Stimulated activated CD4-positive, alpha-beta T cell treated with anti-CD3 and anti-CD28 coated beads, Interleukin-1b, Interleukin-23, amount 100 ng/mL, for 24 hours (primary cell): ENCODE measurements around the gene ITGA1.

Source experiments
- DNase-seq, 4 experiments: peaks; one replicate each; pipeline ENCODE4 v3.0.0-alpha.2; 2020; ENCODE audit warnings: low read depth in 4 of 4, low spot score in 1 of 4

ITGA1 gene

DNA sequence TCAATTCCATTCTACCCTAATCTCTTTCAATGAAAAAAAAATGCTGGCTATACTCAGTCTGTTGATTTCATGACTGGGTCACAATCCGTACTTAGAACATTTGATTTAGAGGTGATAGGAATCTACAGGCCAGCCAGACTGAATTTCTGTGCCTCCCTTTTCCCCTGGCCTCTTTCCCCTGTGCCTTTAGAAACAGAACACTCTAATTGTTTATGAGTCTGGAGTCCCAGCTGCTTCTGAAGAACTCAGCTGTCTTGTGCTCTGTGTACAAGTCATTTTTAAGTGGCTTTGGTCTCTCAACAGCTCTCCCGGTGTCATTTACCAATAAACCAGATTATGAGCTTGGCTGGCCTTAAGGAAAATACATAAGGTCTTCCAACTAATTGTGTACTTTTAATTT lies 107.4 kb downstream of the ITGA1 start:
- no peak for DNase-seq

DNA sequence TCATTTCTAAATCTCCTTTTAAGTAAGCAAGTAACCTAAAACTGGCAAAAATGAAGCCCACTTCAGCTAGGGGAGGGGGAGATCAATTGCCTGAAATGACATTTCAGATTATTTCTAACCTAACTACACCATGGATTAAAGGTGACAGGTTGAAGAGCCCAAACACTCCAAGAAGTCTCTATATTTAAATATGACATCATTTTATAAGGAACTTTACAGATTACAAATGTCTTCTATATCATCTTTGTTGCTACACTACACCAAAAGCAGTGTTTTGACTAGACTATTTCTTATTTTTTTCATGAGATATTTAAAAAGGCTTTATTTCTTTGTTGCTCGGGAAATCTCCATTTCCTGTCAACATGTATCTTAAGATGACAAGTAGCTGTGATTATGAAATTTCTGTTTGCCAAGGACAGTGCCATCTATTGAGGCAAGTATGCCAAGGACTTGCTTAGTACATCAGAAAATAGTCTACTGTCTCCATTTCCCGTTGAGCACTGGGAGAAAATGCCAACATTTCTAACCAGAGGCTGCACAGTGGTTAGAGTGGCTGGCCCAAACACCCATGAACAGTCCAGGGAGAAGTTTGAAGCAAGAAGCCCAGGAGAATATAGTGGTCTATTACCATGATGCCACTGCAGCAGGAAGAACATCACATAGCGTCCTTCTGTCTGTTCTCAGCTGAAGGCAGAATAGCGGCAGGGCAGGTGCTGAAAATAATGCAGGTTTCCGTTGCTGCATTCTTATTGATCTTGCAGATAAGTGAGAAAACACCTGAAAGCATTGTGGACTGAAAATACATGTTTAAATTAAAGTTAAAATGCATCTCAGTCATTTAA lies 108.1 kb downstream of the ITGA1 start:
- no peak for DNase-seq

- DNase-seq: no peak
Observed at GRCh38 chr5:52896534-52897237, 109.0 kb downstream of the ITGA1 start.

GRCh38 chr5:52897238-52897614 lies 109.5 kb downstream of the ITGA1 start:
- DNase-seq: no peak

- DNase-seq: no peak
Observed at GRCh38 chr5:52898961-52899680, 111.4 kb downstream of the ITGA1 start.

DNA sequence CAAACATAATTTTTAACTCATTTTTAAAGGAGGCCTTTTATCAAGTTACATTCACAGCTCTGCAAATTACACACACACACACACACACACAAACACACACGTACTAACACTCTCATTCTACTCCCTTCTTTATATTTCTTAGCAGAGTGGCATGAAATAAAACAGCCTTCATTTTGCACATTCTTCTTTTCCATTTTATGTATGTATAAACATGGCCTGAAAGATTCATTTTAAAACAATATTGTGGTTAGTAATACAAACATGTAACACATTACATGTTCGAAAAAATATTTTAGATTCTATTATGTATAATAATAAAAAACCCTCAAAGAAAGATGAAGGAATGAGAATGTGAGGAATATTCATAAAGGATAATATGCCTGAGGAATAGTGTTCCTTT lies 115.4 kb downstream of the ITGA1 start:
- DNase-seq: no peak

GRCh38 chr5:52906343-52906742 lies 118.6 kb downstream of the ITGA1 start:
- no peak for DNase-seq

DNA sequence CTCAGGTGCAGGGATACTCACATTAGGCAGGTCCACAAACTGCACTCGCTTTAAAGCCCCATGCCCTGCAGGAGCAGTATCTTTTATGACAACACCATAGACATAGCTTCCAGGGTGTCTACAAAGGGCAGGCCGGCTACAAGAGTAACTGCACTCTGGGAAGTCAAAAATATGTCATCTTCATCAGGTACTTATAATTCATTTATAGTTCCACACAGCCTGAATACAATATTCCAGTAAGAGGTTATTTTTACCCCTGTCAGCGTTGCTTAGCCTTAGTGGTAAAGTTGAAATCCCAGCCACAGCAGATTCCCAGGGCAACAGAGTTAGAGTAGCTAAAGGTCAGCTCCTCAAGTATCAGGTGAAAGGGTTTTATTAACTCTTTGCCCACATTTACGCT lies 119.1 kb downstream of the ITGA1 start:
- no peak for DNase-seq

GRCh38 chr5:52909192-52909591 lies 121.5 kb downstream of the ITGA1 start:
- DNase-seq: no peak

GRCh38 chr5:52910071-52910470 lies 122.4 kb downstream of the ITGA1 start:
- no peak for DNase-seq

- DNase-seq: peak in 3 of 4 experiments; percentile 15 to 32 (median 24)
Observed at GRCh38 chr5:52915176-52915875, 127.6 kb downstream of the ITGA1 start.

GRCh38 chr5:52920929-52921328 lies 133.2 kb downstream of the ITGA1 start:
- DNase-seq: no peak

- no peak for DNase-seq
Observed at GRCh38 chr5:52922384-52922783, 134.7 kb downstream of the ITGA1 start.

GRCh38 chr5:52924456-52924855 lies 136.7 kb downstream of the ITGA1 start:
- DNase-seq: no peak

DNA sequence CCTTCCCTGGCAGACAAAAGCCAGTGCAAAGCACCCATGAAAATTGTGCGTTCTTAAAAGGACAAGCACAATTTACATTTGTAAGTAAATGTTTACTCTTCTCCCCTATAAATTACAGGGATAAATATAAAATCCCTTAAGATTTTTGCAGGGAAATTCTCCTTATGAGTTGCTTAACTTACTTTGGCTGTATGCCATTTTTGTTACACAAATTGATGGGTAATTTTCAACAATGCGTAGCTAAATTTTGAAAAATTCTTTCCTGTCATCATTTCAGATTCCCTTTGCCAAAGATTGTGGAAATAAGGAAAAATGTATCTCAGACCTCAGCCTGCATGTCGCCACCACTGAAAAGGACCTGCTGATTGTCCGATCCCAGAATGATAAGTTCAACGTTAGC lies 137.3 kb downstream of the ITGA1 start:
- DNase-seq: no peak

- DNase-seq: no peak
Observed at GRCh38 chr5:52928689-52929088, 141.0 kb downstream of the ITGA1 start.

DNA sequence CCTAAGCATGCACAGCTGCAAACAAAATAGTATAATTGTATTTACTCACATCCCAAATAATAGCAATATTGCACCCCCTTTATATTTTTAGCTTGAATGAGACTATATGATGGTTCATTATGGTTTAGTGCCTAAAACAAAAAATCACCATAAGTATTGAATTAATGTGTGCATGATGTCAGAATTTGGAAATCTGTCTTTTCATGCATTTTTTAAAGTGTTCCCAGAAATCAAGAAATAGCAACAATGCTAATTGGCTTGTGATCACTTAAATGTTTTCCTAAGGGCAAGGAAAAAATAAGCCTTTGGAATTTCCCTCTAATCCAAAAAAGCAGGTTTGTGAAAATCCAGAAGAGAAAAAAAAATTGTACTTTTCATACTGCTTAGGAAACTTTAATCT lies 150.5 kb downstream of the ITGA1 start:
- DNase-seq: no peak

- no peak for DNase-seq
Observed at GRCh38 chr5:52943285-52943684, 155.6 kb downstream of the ITGA1 start.

- DNase-seq: no peak
Observed at GRCh38 chr5:52943808-52944207, 156.1 kb downstream of the ITGA1 start.

DNA sequence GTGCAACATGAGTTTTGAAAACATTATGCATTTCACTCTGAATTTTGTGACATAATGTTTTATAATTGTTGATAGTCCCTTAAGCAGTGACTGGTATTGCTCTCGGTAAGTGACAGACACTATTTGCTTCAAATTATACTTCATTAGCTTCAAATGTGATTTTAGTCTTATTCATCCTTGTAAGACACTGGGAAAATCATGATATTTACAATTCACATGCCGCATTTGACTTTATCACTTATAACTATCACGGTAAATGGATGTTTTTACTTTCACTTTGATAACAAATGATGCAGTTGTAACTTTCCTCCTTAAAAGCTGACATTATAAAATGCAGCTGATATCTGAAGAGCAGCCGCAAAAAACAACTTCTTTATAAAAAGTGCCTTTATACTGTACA lies 157.3 kb downstream of the ITGA1 start:
- no peak for DNase-seq

DNA sequence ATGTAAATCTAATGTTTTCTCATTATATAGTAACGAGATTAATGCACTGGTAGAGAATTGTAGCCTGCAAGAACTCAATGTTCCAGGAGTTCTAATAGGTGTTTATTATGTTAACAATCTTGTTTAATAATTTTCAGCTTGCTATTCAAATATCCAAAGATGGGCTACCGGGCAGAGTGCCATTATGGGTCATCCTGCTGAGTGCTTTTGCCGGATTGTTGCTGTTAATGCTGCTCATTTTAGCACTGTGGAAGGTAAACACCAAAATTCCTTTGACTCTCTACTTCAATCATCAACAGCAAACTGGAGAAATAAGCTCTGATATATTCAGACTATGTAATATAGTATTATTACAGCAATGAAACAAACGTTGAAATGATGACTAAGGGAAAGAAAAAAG lies 159.5 kb downstream of the ITGA1 start:
- DNase-seq: no peak
